Ishikawa (cell line): ENCODE measurements around the gene ATG16L1.

Experiments used
- CEBPB ChIP-seq: IDR thresholded peaks from 2 replicates; pipeline ENCODE4 v1.6.1; 2012
- CREB1 ChIP-seq: IDR thresholded peaks from 2 replicates; pipeline ENCODE4 v1.6.1; 2012; ENCODE audit warnings: low read depth
- EGR1 ChIP-seq: IDR thresholded peaks from 2 replicates; pipeline ENCODE4 v1.6.1; 2012
- EP300 ChIP-seq: IDR thresholded peaks from 2 replicates; pipeline ENCODE4 v1.6.1; 2012; ENCODE audit warnings: borderline replicate concordance
- FOXM1 ChIP-seq: IDR thresholded peaks from 2 replicates; pipeline ENCODE4 v1.6.1; 2012; ENCODE audit warnings: low read depth, borderline replicate concordance
- NFIC ChIP-seq: IDR thresholded peaks from 2 replicates; pipeline ENCODE4 v1.6.1; 2012
- RAD21 ChIP-seq: IDR thresholded peaks from 2 replicates; pipeline ENCODE4 v1.6.1; 2012; ENCODE audit warnings: low read depth
- TAF1 ChIP-seq: IDR thresholded peaks from 2 replicates; pipeline ENCODE4 v1.6.1; 2012; ENCODE audit warnings: low read depth, mild to moderate bottlenecking
- TCF12 ChIP-seq: IDR thresholded peaks from 2 replicates; pipeline ENCODE4 v1.6.1; 2012; ENCODE audit warnings: low read depth
- TEAD4 ChIP-seq: IDR thresholded peaks from 2 replicates; pipeline ENCODE4 v1.6.1; 2012
- YY1 ChIP-seq: IDR thresholded peaks from 2 replicates; pipeline ENCODE4 v1.6.1; 2012; ENCODE audit warnings: low read depth
- ZBTB7A ChIP-seq: IDR thresholded peaks from 2 replicates; pipeline ENCODE4 v1.6.1; 2012; ENCODE audit warnings: low read depth
- TF ChIP-seq, protein P1 (sequence below): IDR thresholded peaks from 2 replicates; pipeline ENCODE4 v1.6.1; 2012; ENCODE audit warnings: low read depth, mild to moderate bottlenecking
- TF ChIP-seq, protein P2 (sequence below): IDR thresholded peaks from 2 replicates; pipeline ENCODE4 v1.6.1; 2012
- TF ChIP-seq, protein P3 (sequence below): IDR thresholded peaks from 2 replicates; pipeline ENCODE4 v1.6.1; 2012

Gene ATG16L1

DNA sequence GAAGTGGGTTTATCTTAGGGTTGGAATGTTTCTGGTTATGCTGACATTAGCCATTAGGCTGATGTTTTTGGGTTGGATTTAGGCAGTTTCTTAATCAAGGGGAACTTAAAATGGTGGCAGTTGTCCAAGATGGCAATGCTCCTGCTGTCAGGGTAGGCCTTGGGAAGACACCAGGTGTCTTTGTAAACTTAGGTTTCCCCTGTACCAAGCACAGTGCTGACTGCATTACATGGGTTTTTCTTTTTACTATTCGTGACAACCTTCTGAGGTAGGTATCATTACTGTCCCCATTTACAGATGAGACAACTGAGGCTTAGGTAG, 528 bp upstream of the ATG16L1 start:
- TF ChIP-seq EGR1 (no peak), FOXM1 (no peak)

DNA sequence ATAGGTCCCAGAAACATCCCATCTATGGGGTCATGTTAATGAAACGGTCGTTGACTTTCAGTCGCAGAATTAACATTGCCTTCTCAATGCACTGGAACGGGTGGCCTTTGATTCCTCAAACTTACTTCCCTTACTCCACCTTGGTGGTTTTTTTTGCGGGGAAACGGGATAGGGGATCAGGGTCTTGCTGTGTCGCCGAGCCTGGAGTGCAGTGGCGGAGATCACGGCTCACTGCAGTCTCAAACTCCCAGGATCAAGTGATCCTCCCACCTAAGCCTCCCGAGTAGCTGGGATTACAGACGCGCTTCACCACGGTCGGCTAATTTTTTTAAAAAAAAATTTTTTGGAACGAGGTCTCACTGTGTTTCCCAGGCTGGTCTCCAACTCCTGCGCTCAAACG, 754 bp downstream of the ATG16L1 start:
- TF ChIP-seq CREB1, result no peak
- no peak for TF ChIP-seq RAD21
- no peak for TF ChIP-seq EGR1
- TF ChIP-seq, protein P1, sequence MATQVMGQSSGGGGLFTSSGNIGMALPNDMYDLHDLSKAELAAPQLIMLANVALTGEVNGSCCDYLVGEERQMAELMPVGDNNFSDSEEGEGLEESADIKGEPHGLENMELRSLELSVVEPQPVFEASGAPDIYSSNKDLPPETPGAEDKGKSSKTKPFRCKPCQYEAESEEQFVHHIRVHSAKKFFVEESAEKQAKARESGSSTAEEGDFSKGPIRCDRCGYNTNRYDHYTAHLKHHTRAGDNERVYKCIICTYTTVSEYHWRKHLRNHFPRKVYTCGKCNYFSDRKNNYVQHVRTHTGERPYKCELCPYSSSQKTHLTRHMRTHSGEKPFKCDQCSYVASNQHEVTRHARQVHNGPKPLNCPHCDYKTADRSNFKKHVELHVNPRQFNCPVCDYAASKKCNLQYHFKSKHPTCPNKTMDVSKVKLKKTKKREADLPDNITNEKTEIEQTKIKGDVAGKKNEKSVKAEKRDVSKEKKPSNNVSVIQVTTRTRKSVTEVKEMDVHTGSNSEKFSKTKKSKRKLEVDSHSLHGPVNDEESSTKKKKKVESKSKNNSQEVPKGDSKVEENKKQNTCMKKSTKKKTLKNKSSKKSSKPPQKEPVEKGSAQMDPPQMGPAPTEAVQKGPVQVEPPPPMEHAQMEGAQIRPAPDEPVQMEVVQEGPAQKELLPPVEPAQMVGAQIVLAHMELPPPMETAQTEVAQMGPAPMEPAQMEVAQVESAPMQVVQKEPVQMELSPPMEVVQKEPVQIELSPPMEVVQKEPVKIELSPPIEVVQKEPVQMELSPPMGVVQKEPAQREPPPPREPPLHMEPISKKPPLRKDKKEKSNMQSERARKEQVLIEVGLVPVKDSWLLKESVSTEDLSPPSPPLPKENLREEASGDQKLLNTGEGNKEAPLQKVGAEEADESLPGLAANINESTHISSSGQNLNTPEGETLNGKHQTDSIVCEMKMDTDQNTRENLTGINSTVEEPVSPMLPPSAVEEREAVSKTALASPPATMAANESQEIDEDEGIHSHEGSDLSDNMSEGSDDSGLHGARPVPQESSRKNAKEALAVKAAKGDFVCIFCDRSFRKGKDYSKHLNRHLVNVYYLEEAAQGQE, result no peak
- TF ChIP-seq FOXM1, result no peak

DNA sequence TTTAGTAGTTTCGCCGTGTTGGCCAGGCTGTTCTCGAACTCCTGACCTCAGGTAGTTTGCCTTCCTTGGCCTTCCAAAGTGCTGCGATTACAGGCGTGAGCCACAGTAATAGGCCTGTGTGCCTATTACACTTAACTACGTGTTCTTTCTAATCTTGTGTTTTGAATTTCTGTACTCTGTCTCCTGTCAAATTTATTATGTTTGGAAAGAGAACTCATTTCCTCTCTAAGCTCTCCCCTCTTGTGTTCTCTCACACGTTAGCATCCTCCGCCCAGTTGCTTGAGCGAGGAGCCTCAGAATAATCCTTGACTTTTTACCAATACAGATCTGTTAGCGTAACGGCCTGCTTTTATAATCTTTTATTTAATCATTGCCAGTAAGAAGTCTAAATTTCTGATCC, 3.7 kb downstream of the ATG16L1 start:
- TF ChIP-seq CREB1, result no peak

DNA sequence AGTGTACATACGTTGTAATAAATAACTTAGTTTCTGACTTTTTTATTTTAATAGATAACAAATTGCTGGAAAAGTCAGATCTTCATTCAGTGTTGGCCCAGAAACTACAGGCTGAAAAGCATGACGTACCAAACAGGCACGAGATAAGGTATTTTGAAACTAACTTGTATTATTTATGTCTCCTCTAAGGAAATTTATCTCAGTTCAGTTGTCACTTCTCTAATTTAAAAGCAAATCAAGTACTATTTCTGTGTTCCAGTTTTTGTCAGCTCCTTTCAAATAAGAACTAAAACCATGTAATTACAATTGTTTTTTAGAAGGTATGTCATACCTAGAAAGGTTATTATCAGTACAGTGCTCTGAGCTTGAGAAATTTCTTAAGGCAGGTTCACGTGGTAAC, 4.6 kb downstream of the ATG16L1 start:
- no peak for TF ChIP-seq ZBTB7A
- no peak for TF ChIP-seq EP300
- TF ChIP-seq, protein P2, sequence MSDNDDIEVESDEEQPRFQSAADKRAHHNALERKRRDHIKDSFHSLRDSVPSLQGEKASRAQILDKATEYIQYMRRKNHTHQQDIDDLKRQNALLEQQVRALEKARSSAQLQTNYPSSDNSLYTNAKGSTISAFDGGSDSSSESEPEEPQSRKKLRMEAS, result no peak
- TF ChIP-seq TCF12, result no peak

DNA sequence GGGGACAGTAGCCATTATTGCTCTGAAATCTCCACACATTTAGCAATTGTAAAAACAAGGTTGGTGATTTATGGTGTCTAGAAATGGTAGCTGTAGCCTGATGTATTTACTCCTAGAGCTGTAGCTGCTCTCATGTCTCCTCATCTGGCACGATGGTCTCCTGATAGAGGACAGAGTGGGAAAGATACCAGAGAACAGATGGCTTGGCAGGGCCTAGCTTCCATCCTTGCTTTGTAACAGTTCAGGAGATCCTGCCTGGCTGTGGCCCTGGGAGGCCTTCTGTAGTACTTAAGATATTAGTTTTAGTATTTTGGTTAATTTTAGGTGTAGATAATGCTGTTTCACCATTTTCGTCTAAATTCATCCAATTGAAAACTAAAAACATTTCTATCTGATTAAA, 6.7 kb downstream of the ATG16L1 start:
- TF ChIP-seq, protein P1, result no peak
- TF ChIP-seq, protein P3, sequence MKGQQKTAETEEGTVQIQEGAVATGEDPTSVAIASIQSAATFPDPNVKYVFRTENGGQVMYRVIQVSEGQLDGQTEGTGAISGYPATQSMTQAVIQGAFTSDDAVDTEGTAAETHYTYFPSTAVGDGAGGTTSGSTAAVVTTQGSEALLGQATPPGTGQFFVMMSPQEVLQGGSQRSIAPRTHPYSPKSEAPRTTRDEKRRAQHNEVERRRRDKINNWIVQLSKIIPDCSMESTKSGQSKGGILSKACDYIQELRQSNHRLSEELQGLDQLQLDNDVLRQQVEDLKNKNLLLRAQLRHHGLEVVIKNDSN, result no peak
- no peak for TF ChIP-seq CREB1
- TF ChIP-seq CEBPB, result no peak
- no peak for TF ChIP-seq EP300
- TF ChIP-seq, protein P2, result no peak
- TF ChIP-seq TEAD4, result no peak
- no peak for TF ChIP-seq YY1
- no peak for TF ChIP-seq TCF12
- TF ChIP-seq FOXM1, result no peak
- no peak for TF ChIP-seq EGR1
- TF ChIP-seq NFIC, result no peak
- no peak for TF ChIP-seq ZBTB7A
- TF ChIP-seq RAD21, result no peak
- TF ChIP-seq TAF1, result no peak

DNA sequence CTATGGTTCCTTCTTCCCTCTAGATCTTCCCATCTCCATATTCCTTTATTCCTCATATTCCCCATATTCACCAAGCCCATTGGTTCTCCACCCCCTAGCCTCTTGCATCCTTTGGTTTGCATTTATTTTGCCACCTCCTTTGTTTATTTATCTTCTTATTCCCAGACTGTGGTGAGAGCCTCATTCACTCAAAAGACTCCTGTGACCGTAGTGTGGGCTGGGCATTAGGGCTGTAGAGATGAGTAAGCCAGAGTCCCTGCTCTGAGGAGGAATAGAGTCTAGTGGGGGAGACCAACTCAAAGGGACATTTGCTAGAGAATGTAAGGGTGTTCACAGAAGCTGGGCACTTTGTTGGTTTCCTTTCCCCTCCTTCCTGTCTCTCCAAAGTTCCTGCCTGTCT, 8.3 kb downstream of the ATG16L1 start:
- no peak for TF ChIP-seq CEBPB
- no peak for TF ChIP-seq CREB1
- TF ChIP-seq ZBTB7A, result no peak
- TF ChIP-seq NFIC, result no peak
- no peak for TF ChIP-seq TCF12
- no peak for TF ChIP-seq TEAD4
- TF ChIP-seq, protein P2, result no peak
- TF ChIP-seq TAF1, result no peak
- TF ChIP-seq RAD21, result no peak
- TF ChIP-seq YY1, result no peak

DNA sequence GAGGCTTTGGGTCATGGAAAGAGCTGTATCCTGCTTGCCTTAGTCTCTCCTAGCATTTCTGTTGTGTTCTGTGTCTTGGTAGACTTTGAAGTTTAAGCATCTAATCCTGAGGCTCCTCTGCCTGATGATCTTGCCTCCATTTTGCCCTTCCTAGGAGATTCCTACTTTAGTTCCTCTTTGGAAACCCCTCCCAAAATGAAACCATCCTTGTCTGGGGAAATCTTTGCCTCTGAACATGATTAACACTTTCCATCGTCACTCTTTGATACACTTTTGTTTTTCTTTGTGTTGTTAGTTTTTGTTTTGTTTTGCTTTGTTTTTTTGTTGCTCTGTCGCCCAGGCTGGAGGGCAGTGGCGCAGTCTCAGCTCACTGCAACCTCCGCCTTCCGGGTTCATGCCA, 9.2 kb downstream of the ATG16L1 start:
- no peak for TF ChIP-seq RAD21

DNA sequence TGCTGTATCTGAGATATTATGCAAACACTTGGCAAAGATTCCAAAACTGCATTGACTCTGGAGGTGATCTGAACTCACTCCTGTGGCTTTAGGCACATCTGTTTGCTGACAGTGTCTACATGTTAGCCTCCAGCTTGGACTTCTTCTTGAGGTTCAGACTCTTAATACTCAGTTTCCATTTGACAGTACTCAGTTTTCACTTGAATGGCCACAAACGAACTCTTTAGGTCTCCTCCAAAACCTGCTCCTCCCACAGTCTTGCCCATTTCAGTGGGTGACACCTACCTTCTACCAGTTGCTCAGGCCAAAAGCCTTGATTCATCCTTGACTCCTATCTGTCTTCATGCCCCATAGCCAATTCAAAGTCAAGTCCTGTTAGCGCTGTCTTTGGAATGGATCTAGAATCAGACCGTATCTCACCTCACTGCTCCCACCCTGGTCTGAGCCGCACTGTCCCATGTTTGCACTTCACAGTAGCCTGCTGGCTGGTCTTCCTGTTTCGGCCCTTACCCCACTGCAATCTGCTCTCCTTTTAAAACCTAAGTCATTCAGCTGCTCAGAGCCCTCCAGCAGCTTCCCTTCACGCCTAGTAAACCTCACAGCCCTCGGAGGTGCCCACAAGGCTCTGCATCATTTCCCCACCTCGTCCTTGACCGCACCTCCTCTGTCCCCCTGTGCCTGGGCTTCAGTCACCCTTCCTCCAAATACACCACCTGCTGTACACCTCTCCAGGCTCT, 10.5 kb downstream of the ATG16L1 start:
- TF ChIP-seq CREB1 (no peak), TEAD4 (no peak)
- TF ChIP-seq, protein P3, result no peak
